Progenitor cell of endocrine pancreas (in vitro differentiated cells): ENCODE measurements around the gene PTTG1. TPM values are rescaled to one million over a fixed set of nuclear protein-coding genes. Genes with fewer than 3 reads are reported as not detected.

Experiments
- DNase-seq: peaks from one replicate; pipeline ENCODE4 v3.0.0; 2021; ENCODE audit warnings: low spot score; ENCODE audit not compliant: unreplicated experiment
- H3K27ac Mint-ChIP-seq: 2 replicates; pipeline ENCODE4 v1.8.0; 2021; ENCODE audit warnings: mild to moderate bottlenecking, moderate library complexity, mixed read lengths
- H3K27me3 Mint-ChIP-seq: 2 replicates; pipeline ENCODE4 v1.8.0; 2021; ENCODE audit warnings: mixed read lengths
- H3K36me3 Mint-ChIP-seq: 2 replicates; pipeline ENCODE4 v1.8.0; 2022; ENCODE audit warnings: mixed read lengths; ENCODE audit not compliant: insufficient read depth
- H3K4me1 Mint-ChIP-seq: 2 replicates; pipeline ENCODE4 v1.8.0; 2021; ENCODE audit warnings: low read depth, mixed read lengths
- H3K4me3 Mint-ChIP-seq: 2 replicates; pipeline ENCODE4 v1.8.0; 2021; ENCODE audit warnings: low read depth, mild to moderate bottlenecking, moderate library complexity, mixed read lengths
- H3K9me3 Mint-ChIP-seq: 2 replicates; pipeline ENCODE4 v1.8.0; 2021; ENCODE audit warnings: low read depth, mixed read lengths
- CTCF ChIP-seq: fragments of 200-600 bp; sonication (generic); IDR thresholded peaks from one replicate; pipeline ENCODE4 v1.5.0; 2021; ENCODE audit warnings: antibody characterized with exemption, mild to moderate bottlenecking; ENCODE audit not compliant: unreplicated experiment
- total RNA-seq: library from RNA; stranded (reverse); gene quantifications from 2 replicates; pipeline ENCODE4 v1.2.1, GENCODE V29; 2021

PTTG1 gene
- total RNA-seq, 1 donor from 2014 or later: 50.0 TPM

- H3K4me1 Mint-ChIP-seq: peaks cover 24% of the 10 kb centered on the region
- H3K36me3 Mint-ChIP-seq: no peaks in the 10 kb centered on the region
- DNase-seq: no peak
- H3K9me3 Mint-ChIP-seq: no peaks in the 10 kb centered on the region
- no peak overlapping the region for H3K4me3 Mint-ChIP-seq
- TF ChIP-seq CTCF: no peak
- H3K27ac Mint-ChIP-seq: peak overlapping the region; percentile 59
- no peaks in the 10 kb centered on the region for H3K27me3 Mint-ChIP-seq
These were observed 46.1 kb downstream of the PTTG1 start for GRCh38 chr5:160467555-160468362.

GRCh38 chr5:160468363-160468975, 46.8 kb downstream of the PTTG1 start:
- no peaks in the 10 kb centered on the region for H3K36me3 Mint-ChIP-seq

GRCh38 chr5:160469156-160470144, 47.8 kb downstream of the PTTG1 start:
- no peak for DNase-seq
- no peaks in the 10 kb centered on the region for H3K9me3 Mint-ChIP-seq
- TF ChIP-seq CTCF: no peak
- peaks cover 23% of the 10 kb centered on the region for H3K4me1 Mint-ChIP-seq
- H3K27ac Mint-ChIP-seq: no peak overlapping the region
- H3K36me3 Mint-ChIP-seq: no peaks in the 10 kb centered on the region
- H3K4me3 Mint-ChIP-seq: no peak overlapping the region
- H3K27me3 Mint-ChIP-seq: no peaks in the 10 kb centered on the region

More at GRCh38 chr5:160468363-160468975, 46.8 kb downstream of the PTTG1 start:
- Mint-ChIP-seq H3K27ac (peak overlapping the region; percentile 59), H3K27me3 (no peaks in the 10 kb centered on the region), H3K4me3 (no peak overlapping the region), H3K4me1 (peaks cover 28% of the 10 kb centered on the region), H3K9me3 (no peaks in the 10 kb centered on the region)
- no peak for DNase-seq
- no peak for TF ChIP-seq CTCF

GRCh38 chr5:160470437-160471361, 49.0 kb downstream of the PTTG1 start:
- no peak for DNase-seq
- Mint-ChIP-seq H3K4me1 (peaks cover 29% of the 10 kb centered on the region), H3K27ac (no peak overlapping the region), H3K9me3 (no peaks in the 10 kb centered on the region), H3K36me3 (no peaks in the 10 kb centered on the region), H3K4me3 (no peak overlapping the region), H3K27me3 (no peaks in the 10 kb centered on the region)
- no peak for TF ChIP-seq CTCF
